Measurements from ENCODE around the gene ILF3. TPM values are rescaled to one million over a fixed set of nuclear protein-coding genes. Genes with fewer than 3 reads are reported as not detected.

ILF3 gene
- total RNA-seq, 2 donors from 2014 or later, result 143 to 271 TPM

DNA sequence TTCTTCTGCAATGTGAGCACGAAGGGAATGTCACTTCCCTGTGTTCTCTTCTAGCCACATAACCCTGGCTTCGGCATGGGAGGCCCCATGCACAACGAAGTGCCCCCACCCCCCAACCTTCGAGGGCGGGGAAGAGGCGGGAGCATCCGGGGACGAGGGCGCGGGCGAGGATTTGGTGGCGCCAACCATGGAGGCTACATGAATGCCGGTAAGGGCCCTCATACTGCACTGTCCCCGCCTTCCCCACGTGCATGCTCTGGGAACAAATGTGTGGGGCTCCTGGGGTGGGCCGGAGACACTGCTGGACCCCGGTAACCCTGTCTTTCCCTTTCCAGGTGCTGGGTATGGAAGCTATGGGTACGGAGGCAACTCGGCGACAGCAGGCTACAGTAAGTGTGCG, 29.4 kb downstream of the ILF3 start:
- no peak overlapping the region for H3K9ac ChIP-seq (ENCODE audit: low read depth in 2 of 2, low read length in 2 of 2)
- peaks cover 66% of the 10 kb centered on the region for H3K36me3 ChIP-seq
- DNase-seq, result no peak
- TF ChIP-seq, protein P1, sequence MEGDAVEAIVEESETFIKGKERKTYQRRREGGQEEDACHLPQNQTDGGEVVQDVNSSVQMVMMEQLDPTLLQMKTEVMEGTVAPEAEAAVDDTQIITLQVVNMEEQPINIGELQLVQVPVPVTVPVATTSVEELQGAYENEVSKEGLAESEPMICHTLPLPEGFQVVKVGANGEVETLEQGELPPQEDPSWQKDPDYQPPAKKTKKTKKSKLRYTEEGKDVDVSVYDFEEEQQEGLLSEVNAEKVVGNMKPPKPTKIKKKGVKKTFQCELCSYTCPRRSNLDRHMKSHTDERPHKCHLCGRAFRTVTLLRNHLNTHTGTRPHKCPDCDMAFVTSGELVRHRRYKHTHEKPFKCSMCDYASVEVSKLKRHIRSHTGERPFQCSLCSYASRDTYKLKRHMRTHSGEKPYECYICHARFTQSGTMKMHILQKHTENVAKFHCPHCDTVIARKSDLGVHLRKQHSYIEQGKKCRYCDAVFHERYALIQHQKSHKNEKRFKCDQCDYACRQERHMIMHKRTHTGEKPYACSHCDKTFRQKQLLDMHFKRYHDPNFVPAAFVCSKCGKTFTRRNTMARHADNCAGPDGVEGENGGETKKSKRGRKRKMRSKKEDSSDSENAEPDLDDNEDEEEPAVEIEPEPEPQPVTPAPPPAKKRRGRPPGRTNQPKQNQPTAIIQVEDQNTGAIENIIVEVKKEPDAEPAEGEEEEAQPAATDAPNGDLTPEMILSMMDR (IDR thresholded peaks at IDR 0.05), result no peak
- H3K4me3 ChIP-seq, result no peak overlapping the region
- H3K9me3 ChIP-seq, result no peaks in the 10 kb centered on the region
- no peak overlapping the region for H3K27ac ChIP-seq
- no peaks in the 10 kb centered on the region for H3K27me3 ChIP-seq
- intact Hi-C loops (cut with DNase I), result no loop called here
- no peaks in the 10 kb centered on the region for H3K4me1 ChIP-seq

DNA sequence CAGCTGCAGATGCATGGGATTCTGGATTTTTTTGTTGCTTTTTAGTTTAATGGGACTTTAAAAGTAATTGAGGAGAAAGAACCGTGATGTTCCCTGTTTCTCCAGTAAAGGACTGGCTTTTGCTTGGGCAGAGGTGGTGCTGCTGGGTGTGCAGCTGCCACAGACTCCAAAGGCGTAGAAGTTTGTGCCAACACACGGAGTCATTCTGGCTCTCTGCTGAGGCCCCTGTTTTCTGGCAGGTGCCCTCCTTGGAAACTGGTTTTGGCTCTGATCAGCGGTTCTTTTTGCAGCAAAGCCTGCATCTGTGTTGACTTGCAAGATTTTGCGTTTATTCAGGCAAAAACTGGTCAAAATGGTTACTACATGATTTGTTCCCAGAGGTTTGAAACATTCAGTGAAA, 31.1 kb downstream of the ILF3 start:
- H3K4me3 ChIP-seq, result no peak overlapping the region
- H3K27ac ChIP-seq, result no peak overlapping the region
- no peaks in the 10 kb centered on the region for H3K4me1 ChIP-seq
- H3K9me3 ChIP-seq, result no peaks in the 10 kb centered on the region
- no peak for DNase-seq
- intact Hi-C loops (cut with DNase I), result no loop called here
- no peak overlapping the region for H3K9ac ChIP-seq (ENCODE audit: low read depth in 2 of 2, low read length in 2 of 2)
- no peaks in the 10 kb centered on the region for H3K27me3 ChIP-seq
- TF ChIP-seq, protein P1 (IDR thresholded peaks at IDR 0.05), result no peak
- peaks cover 50% of the 10 kb centered on the region for H3K36me3 ChIP-seq

DNA sequence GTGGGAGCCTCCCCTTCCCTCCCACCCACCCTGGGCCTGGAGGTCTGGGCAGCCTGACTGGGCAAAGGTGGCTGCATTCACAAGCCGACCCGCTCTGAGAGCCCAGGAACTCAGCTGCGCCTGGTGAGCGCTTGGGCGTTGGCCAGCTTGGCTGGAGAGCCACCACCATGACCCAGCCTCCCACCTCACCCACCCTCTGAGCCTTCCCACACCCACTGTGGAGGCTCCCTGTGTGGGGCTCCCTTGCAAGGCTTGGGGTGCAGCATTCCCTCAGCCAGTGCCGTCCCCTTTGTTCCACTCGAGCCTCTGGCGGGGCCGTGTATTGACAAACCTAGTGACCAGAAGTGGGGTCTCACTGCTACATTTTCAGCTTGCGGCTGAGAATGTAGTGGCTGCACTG, 32.0 kb downstream of the ILF3 start:
- Histone ChIP-seq H3K36me3 (peaks cover 40% of the 10 kb centered on the region), H3K27ac (no peak overlapping the region), H3K4me3 (no peak overlapping the region), H3K27me3 (no peaks in the 10 kb centered on the region), H3K9me3 (no peaks in the 10 kb centered on the region), H3K9ac (ENCODE audit: low read depth in 2 of 2, low read length in 2 of 2) (no peak overlapping the region), H3K4me1 (no peaks in the 10 kb centered on the region)
- DNase-seq, result no peak
- TF ChIP-seq, protein P1 (IDR thresholded peaks at IDR 0.05), result no peak
- intact Hi-C loops (cut with DNase I), result no loop called here

DNA sequence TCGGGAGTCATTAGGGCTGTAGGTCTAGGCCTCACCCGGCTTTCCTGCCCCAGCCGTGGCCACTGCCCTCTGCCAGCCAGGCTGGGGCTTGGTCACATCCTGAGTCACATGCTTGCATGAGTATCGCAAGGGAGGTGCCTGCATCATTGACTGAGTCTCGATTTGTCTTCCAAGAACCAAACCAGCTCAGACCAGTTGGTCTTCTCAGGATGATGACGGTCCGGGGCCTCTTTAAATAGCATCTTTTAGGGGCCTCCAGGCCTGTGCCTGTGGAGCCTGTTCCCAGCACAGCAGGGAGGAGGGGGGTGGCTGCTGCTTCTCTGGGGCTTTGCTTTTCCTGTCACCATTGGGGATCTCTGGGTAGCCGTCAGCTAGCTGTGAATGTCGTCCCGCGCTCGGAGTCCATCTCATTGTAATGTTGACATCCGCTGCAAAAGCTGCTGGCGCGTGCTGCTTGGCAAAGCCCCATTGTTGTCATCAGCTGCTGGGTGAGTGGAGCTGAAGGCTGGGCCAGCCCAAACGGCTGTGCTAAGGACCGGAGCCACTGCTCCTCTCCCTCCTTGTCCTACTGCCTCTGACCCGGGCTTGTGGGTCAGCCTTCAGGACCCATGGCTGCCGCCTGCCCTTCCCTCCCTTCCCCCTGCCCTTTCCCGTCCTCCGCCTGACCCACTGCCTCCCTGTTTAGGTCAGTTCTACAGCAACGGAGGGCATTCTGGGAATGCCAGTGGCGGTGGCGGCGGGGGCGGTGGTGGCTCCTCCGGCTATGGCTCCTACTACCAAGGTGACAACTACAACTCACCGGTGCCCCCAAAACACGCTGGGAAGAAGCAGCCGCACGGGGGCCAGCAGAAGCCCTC, 32.7 kb downstream of the ILF3 start:
- no peak for DNase-seq
- Histone ChIP-seq H3K27ac (no peak overlapping the region), H3K9ac (ENCODE audit: low read depth in 2 of 2, low read length in 2 of 2) (no peak overlapping the region), H3K27me3 (no peaks in the 10 kb centered on the region), H3K9me3 (no peaks in the 10 kb centered on the region), H3K4me3 (no peak overlapping the region), H3K4me1 (no peaks in the 10 kb centered on the region), H3K36me3 (peaks cover 33% of the 10 kb centered on the region)
- intact Hi-C loops (cut with DNase I), result no loop called here
- TF ChIP-seq, protein P1 (IDR thresholded peaks at IDR 0.05), result no peak

DNA sequence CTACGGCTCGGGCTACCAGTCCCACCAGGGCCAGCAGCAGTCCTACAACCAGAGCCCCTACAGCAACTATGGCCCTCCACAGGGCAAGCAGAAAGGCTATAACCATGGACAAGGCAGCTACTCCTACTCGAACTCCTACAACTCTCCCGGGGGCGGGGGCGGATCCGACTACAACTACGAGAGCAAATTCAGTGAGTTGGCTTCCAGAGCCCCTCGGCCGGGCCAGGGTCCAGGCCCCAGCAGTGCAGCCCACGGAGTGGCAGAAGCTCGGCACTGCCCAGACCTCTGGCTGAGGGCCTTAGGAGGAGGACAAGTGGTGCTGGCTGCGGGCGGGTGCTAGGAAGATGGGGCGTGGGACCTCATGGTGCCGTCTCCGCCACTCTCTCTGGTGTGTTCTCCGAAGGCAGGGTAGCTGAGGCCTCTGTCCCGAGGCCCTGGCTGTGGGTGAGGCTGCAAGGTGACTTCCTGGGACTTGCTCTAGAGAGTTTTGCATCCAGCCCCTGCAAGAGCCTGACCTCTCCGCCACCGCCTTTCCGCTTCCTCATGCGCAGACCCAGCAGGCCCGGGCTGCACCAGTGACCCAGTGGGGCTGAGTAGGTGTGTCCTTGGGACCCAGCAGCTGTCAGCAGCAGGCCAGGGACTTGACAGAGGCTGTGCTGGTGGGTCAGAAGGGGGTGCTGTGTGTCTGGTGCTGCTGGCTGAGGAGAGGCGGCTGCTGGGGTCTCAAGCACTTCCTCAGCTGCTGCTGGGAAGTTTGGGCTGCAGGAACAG, 33.6 kb downstream of the ILF3 start:
- no peaks in the 10 kb centered on the region for H3K4me1 ChIP-seq
- H3K36me3 ChIP-seq, result peaks cover 27% of the 10 kb centered on the region
- DNase-seq, result no peak
- intact Hi-C loops (cut with DNase I), result no loop called here
- no peak overlapping the region for H3K27ac ChIP-seq
- TF ChIP-seq, protein P1 (IDR thresholded peaks at IDR 0.05), result no peak
- no peaks in the 10 kb centered on the region for H3K9me3 ChIP-seq
- no peaks in the 10 kb centered on the region for H3K27me3 ChIP-seq
- no peak overlapping the region for H3K9ac ChIP-seq (ENCODE audit: low read depth in 2 of 2, low read length in 2 of 2)
- H3K4me3 ChIP-seq, result no peak overlapping the region
